ENCODE measurements around the gene ELFN1.
"Not testable (repeated sequence)": the region's sequence is repeated elsewhere in the genome, so short reads cannot be mapped to it uniquely, and the experiment has no call there.

Gene ELFN1

DNA sequence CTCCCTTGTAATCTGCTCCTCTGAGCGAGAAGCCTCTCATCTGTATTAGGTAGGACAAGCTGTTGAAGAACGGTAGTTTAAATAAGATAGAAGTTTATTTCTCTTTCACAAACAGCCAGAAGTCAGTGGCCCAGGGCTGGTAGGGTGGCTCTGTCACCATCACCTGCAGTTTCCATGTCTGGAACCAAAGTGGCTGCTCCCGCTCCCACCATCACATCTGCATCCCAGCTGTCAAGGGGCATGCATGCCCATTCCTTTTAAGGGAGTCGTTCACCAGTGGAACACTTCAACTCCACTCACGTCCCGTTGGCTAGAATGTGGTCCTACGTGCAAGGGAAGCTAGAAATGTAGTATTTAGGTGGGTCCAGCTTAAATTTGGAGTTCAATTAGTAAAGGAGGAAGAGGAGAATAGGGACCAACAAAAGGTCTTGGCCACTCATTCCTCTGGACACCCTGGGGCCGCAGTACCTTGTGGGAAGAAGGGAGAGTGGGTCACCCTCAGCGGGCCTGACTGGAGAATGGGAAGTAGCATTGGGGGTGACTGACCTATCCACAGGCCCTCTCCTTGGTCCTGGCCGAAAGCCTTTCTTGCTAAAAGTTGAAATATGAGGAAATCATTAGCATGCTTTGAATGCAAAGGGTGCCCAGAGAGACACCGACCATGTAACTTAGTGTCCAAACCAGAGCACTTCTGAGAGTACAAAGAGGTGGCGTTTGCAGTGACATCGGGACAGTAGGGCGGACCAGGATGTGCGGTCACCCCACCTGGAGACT, 48.0 kb downstream of the ELFN1 start:
- Histone ChIP-seq H4K20me1 (ENCODE audit: insufficient read depth, low read length, poor library complexity, severe bottlenecking) (no peaks in the 10 kb centered on the region), H2AFZ (ENCODE audit: low read length) (no peak overlapping the region), H3K9me3 (ENCODE audit: insufficient read depth, low read depth, low read length) (no peaks in the 10 kb centered on the region), H3K4me2 (ENCODE audit: low read depth, low read length, poor library complexity, severe bottlenecking) (no peak overlapping the region), H3K9me2 (replicated peaks; ENCODE audit: low read depth, low read length) (no peaks in the 10 kb centered on the region), H3K4me1 (ENCODE audit: insufficient read depth, low read length, poor library complexity, severe bottlenecking) (no peaks in the 10 kb centered on the region), H3F3A (ENCODE audit: low read depth) (no peaks in the 10 kb centered on the region), H3K36me3 (ENCODE audit: insufficient read depth, low read length) (no peaks in the 10 kb centered on the region), H3K79me2 (ENCODE audit: insufficient read depth, low read length) (no peaks in the 10 kb centered on the region), H3K27me3 (ENCODE audit: insufficient read depth, low read length, poor library complexity, severe bottlenecking) (no peaks in the 10 kb centered on the region), H3K4me3 (ENCODE audit: low read length, poor library complexity, severe bottlenecking) (no peak overlapping the region), H3K9ac (ENCODE audit: low read depth, low read length, poor library complexity, severe bottlenecking) (no peak overlapping the region)
- TF ChIP-seq, protein P1, sequence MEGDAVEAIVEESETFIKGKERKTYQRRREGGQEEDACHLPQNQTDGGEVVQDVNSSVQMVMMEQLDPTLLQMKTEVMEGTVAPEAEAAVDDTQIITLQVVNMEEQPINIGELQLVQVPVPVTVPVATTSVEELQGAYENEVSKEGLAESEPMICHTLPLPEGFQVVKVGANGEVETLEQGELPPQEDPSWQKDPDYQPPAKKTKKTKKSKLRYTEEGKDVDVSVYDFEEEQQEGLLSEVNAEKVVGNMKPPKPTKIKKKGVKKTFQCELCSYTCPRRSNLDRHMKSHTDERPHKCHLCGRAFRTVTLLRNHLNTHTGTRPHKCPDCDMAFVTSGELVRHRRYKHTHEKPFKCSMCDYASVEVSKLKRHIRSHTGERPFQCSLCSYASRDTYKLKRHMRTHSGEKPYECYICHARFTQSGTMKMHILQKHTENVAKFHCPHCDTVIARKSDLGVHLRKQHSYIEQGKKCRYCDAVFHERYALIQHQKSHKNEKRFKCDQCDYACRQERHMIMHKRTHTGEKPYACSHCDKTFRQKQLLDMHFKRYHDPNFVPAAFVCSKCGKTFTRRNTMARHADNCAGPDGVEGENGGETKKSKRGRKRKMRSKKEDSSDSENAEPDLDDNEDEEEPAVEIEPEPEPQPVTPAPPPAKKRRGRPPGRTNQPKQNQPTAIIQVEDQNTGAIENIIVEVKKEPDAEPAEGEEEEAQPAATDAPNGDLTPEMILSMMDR (conservative IDR thresholded peaks at IDR 0.05; ENCODE audit: low read length), result no peak
- TF ChIP-seq EZH2phosphoT487 (IDR thresholded peaks at IDR 0.05; ENCODE audit: borderline replicate concordance), result no peak

DNA sequence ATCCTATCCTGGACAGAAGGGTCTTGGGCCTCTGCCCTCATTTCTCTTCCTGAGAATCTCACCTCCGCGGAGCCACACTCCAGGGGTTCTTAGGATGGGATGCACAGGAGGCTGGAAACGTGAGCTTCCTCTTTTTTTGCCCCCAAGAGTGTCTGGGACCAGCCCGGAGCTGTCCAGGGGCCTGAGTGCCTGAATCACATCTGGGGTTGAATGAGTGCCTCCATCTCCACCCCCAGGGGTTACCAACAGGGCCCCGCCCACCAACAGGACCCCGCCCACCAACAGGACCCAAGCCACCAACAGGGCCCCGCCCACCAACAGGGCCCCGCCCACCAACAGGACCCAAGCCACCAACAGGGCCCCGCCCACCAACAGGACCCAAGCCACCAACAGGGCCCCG, 48.8 kb downstream of the ELFN1 start:
- not testable (repeated sequence) for H4K20me1 ChIP-seq (ENCODE audit: insufficient read depth, low read length, poor library complexity, severe bottlenecking); H3K27me3 ChIP-seq (ENCODE audit: insufficient read depth, low read length, poor library complexity, severe bottlenecking); H3K4me3 ChIP-seq (ENCODE audit: low read length, poor library complexity, severe bottlenecking); H3K9ac ChIP-seq (ENCODE audit: low read depth, low read length, poor library complexity, severe bottlenecking); H3K79me2 ChIP-seq (ENCODE audit: insufficient read depth, low read length); H3K9me3 ChIP-seq (ENCODE audit: insufficient read depth, low read depth, low read length); H3F3A ChIP-seq (ENCODE audit: low read depth); H3K9me2 ChIP-seq (replicated peaks; ENCODE audit: low read depth, low read length); H2AFZ ChIP-seq (ENCODE audit: low read length); H3K4me1 ChIP-seq (ENCODE audit: insufficient read depth, low read length, poor library complexity, severe bottlenecking); H3K36me3 ChIP-seq (ENCODE audit: insufficient read depth, low read length); H3K4me2 ChIP-seq (ENCODE audit: low read depth, low read length, poor library complexity, severe bottlenecking)

DNA sequence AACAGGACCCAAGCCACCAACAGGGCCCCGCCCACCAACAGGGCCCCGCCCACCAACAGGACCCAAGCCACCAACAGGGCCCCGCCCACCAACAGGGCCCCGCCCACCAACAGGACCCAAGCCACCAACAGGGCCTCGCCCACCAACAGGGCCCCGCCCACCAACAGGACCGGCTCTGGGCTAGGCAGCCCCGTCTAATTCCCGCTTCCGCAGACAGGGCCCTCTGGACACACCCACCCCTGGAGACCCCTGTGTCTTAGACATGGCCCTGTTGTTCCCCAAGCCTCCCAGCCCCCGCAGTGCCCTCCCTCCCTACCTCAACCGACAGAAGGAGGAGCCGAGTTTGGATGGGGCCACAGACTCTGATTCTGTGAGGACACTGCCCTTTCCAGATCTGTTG, 49.2 kb downstream of the ELFN1 start:
- not testable (repeated sequence) for H3K79me2 ChIP-seq (ENCODE audit: insufficient read depth, low read length); H3K9ac ChIP-seq (ENCODE audit: low read depth, low read length, poor library complexity, severe bottlenecking)

DNA sequence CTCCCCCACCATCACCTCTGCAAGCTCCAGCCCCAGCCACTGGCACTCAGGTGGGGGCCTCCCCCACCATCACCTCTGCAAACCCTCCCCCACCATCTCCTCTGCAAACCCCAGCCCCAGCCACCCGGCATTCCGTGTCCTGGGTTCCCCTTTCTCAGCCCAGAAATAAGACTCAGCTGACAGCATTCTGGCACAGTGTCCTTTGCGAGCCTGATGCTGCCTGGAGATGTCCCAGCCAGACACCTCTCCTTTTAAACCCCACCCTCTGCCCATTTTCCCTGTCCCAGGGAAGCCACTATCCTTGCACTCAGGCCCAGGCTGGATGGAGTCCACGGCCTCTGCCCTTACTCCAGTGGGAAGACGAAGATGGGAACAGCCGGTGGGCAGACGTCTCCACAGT, 49.8 kb downstream of the ELFN1 start:
- H3K4me1 ChIP-seq (ENCODE audit: insufficient read depth, low read length, poor library complexity, severe bottlenecking), result no peaks in the 10 kb centered on the region
- H3F3A ChIP-seq (ENCODE audit: low read depth), result no peaks in the 10 kb centered on the region
- H3K9me3 ChIP-seq (ENCODE audit: insufficient read depth, low read depth, low read length), result no peaks in the 10 kb centered on the region
- H3K9me2 ChIP-seq (replicated peaks; ENCODE audit: low read depth, low read length), result no peaks in the 10 kb centered on the region
- H3K4me3 ChIP-seq (ENCODE audit: low read length, poor library complexity, severe bottlenecking), result no peak overlapping the region
- no peaks in the 10 kb centered on the region for H4K20me1 ChIP-seq (ENCODE audit: insufficient read depth, low read length, poor library complexity, severe bottlenecking)
- no peak for TF ChIP-seq EZH2phosphoT487 (IDR thresholded peaks at IDR 0.05; ENCODE audit: borderline replicate concordance)
- TF ChIP-seq, protein P1 (conservative IDR thresholded peaks at IDR 0.05; ENCODE audit: low read length), result no peak
- no peak overlapping the region for H3K4me2 ChIP-seq (ENCODE audit: low read depth, low read length, poor library complexity, severe bottlenecking)
- H3K36me3 ChIP-seq (ENCODE audit: insufficient read depth, low read length), result no peaks in the 10 kb centered on the region
- no peaks in the 10 kb centered on the region for H3K79me2 ChIP-seq (ENCODE audit: insufficient read depth, low read length)
- H3K27me3 ChIP-seq (ENCODE audit: insufficient read depth, low read length, poor library complexity, severe bottlenecking), result no peaks in the 10 kb centered on the region
- H2AFZ ChIP-seq (ENCODE audit: low read length), result no peak overlapping the region
- H3K9ac ChIP-seq (ENCODE audit: low read depth, low read length, poor library complexity, severe bottlenecking), result no peak overlapping the region

More for the DNA sequence above, 49.2 kb downstream of the ELFN1 start:
- H4K20me1 ChIP-seq (ENCODE audit: insufficient read depth, low read length, poor library complexity, severe bottlenecking); H3F3A ChIP-seq (ENCODE audit: low read depth); H2AFZ ChIP-seq (ENCODE audit: low read length); H3K9me3 ChIP-seq (ENCODE audit: insufficient read depth, low read depth, low read length); H3K36me3 ChIP-seq (ENCODE audit: insufficient read depth, low read length); H3K4me1 ChIP-seq (ENCODE audit: insufficient read depth, low read length, poor library complexity, severe bottlenecking); H3K9me2 ChIP-seq (replicated peaks; ENCODE audit: low read depth, low read length); H3K4me3 ChIP-seq (ENCODE audit: low read length, poor library complexity, severe bottlenecking); H3K4me2 ChIP-seq (ENCODE audit: low read depth, low read length, poor library complexity, severe bottlenecking); H3K27me3 ChIP-seq (ENCODE audit: insufficient read depth, low read length, poor library complexity, severe bottlenecking): not testable (repeated sequence)

Measured in Loucy (cell line).